Measurements from ENCODE around the gene OR5K1. TPM values are rescaled to one million over a fixed set of nuclear protein-coding genes. Genes with fewer than 3 reads are reported as not detected.

Gene OR5K1
- polyA plus RNA-seq, 3 donors, result not detected

DNA sequence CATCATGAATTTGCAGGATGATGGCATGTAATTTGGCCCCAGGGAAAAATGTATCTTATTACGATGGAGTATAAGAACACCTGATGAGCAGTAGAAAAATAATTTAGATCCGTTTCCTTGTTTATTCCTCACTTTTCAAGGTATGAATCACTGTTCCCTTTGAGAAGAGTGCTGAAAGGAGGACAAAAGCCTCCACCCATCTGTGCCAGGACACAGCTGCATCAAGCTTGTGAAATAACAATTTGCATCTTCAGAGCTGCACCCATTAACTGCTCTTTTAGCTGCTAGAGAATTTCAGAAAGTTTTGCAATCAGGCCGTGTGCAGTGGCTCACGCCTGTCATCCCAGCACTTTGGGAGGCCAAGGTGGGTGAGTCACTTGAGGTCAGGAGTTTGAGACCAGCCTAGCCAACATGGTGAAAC lies 50.1 kb downstream of the OR5K1 start:
- no peak for DNase-seq (ENCODE audit: low read depth in 3 of 3, low spot score in 2 of 3)

DNA sequence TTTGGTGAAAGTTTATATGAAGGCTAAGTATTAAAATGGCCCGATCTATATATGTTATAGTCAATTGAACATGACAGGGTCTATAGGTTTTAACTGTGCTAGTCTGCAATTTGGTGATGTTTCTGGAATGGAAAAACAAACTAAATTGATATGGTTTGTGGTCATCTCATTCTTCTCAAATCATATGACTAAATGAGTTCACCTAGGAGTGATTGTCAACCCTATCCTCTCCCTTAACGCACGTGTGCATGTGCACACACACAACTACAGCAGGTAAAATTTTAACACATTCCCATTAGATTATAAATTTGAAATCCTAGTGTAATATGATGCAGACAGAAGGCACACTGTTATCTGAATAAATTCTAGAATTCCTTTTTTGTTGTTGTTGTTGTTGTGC lies 50.7 kb downstream of the OR5K1 start:
- DNase-seq (ENCODE audit: low read depth in 3 of 3, low spot score in 2 of 3), result no peak

DNA sequence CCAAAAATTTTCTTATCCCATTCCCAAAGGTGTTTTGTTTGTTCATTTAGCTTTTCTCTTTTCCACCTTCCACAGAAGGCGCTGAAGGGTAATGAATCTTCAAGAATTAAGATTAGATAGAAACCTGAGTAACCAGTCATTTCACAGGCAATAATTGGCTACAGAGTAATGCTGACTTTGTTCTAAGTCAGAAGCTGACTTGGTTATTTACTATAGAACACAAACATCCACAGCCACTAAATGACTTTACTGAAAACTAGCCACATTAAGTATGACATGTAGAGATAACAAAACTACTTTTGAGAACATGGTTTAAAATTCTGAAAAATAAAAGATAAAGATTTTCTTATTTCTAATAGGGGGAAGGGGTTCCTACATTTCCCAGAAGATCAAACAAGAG lies 51.9 kb downstream of the OR5K1 start:
- no peak for DNase-seq (ENCODE audit: low read depth in 3 of 3, low spot score in 2 of 3)

DNA sequence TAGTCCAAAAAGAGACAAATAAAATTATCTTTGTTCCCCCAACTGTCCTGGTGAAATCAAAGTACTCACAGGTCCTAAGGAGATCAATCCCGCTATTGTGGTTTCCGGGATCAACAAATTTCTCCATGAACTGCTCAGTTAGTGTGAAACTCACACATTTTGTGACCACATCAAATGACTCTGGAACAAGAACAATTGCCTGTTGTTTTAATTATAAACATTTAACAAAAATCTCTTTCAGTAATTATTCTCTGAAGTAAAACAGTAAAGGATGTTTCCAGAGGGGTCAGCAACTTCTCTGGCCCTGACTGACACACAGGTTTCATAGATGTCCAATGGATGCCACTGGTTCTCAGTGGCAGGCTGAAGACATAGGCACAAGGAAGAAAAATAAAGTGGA lies 55.8 kb downstream of the OR5K1 start:
- no peak for DNase-seq (ENCODE audit: low read depth in 3 of 3, low spot score in 2 of 3)

DNA sequence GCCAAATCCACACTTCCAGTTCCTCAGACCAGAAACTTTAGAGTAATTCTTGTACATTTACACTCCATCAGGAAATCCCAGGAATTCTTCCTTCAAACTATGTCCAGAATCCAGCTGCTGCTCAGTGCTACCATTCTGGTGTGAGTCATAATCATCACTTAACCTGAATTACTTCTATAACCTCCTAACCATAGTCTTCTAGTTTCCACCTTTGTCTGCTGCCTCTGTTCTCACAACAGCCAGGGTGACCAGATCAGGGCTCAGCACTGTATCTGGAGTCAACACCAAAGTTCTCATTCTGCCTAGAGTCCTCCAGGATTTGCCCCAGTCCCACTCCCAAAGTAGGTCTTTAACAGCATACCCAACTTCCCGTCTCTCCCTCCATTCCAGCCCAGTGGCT lies 56.4 kb downstream of the OR5K1 start:
- no peak for DNase-seq (ENCODE audit: low read depth in 3 of 3, low spot score in 2 of 3)

DNA sequence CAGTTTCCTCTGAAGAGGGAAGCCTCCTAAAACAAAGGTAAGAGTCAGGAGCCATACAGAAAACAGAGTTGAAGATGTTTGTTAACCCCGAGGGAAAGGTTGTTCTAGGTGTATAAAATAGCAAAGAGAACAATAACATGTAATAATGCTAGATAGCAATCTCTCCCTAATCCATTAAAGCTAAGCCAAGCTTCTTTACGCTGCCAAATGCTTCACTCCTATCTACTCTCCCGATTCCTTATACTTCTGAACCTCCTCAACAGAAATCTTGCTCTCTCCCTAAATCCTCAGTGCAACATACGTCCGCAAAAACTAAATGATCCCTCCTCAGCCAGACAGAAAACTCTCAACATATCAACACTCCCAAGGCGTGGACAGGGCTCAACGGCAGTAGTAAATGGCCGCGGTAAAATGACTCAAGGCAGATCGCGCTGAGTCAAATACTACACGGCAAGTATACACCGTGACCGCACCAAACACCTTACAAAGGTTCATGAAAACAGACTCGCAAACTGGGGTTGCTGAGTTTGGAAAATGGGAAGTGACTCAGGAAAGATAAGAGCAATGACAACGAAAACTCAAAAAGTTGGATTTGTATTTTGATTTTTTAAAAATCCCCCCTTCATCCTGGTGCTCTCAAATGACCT lies 59.0 kb downstream of the OR5K1 start:
- DNase-seq (ENCODE audit: low read depth in 3 of 3, low spot score in 2 of 3), result peak; percentile 36 to 47 (median 46)

Other genes with a start within 250 kb of the OR5K1 start
- not detected for gene OR5H6, start 199.0 kb upstream of the OR5K1 start, polyA plus RNA-seq (ENCODE audit: insufficient read length in 3 of 3)
- not detected for gene OR5H2, start 180.7 kb upstream of the OR5K1 start, polyA plus RNA-seq (ENCODE audit: insufficient read length in 3 of 3)
- gene OR5K4, start 109.3 kb upstream of the OR5K1 start, polyA plus RNA-seq (ENCODE audit: insufficient read length in 3 of 3), result not detected
- not detected for gene OR5K3, start 72.5 kb upstream of the OR5K1 start, polyA plus RNA-seq (ENCODE audit: insufficient read length in 3 of 3)
- gene OR5K2, start 34.5 kb downstream of the OR5K1 start, polyA plus RNA-seq (ENCODE audit: insufficient read length in 3 of 3), result under 1 TPM in 2 of 3 donors, not detected in 1; 0.16 to 0.53 TPM
- 100 to 1,000 TPM; 165 to 190 (median 179) TPM for gene CLDND1, start 59.7 kb downstream of the OR5K1 start, polyA plus RNA-seq (ENCODE audit: insufficient read length in 3 of 3)
- not detected for gene GPR15, start 68.8 kb downstream of the OR5K1 start, polyA plus RNA-seq (ENCODE audit: insufficient read length in 3 of 3)
- gene CPOX, start 130.4 kb downstream of the OR5K1 start, polyA plus RNA-seq (ENCODE audit: insufficient read length in 3 of 3), result 10 to 100 TPM; 20.4 to 23.4 (median 20.9) TPM